Forelimb muscle (tissue), 1 donor: ENCODE measurements around the gene MCTP1. TPM values are rescaled to one million over a fixed set of nuclear protein-coding genes. Genes with fewer than 3 reads are reported as not detected.
A peak's percentile ranks its signal among the peaks of the same experiment; 100 is the strongest.

Experiments
- DNase-seq: peaks from one replicate; pipeline ENCODE4 v3.0.0-alpha.2; 2013; ENCODE audit warnings: low read depth
- polyA plus RNA-seq: library from polyadenylated mRNA; unstranded; fragments of 120-200 nt; gene quantifications from one replicate; pipeline ENCODE4 v1.2.1, GENCODE V29; 2013; ENCODE audit not compliant: insufficient read length

MCTP1 gene
- 7.2 TPM for polyA plus RNA-seq

- DNase-seq: no peak
Measured at GRCh38 chr5:95284572-95285408, at the start of gene MCTP1. MCTP1 (minus strand) TSS chr5:95285094.

GRCh38 chr5:95332158-95332557 is 47.3 kb upstream of the MCTP1 start:
- DNase-seq: no peak

DNA sequence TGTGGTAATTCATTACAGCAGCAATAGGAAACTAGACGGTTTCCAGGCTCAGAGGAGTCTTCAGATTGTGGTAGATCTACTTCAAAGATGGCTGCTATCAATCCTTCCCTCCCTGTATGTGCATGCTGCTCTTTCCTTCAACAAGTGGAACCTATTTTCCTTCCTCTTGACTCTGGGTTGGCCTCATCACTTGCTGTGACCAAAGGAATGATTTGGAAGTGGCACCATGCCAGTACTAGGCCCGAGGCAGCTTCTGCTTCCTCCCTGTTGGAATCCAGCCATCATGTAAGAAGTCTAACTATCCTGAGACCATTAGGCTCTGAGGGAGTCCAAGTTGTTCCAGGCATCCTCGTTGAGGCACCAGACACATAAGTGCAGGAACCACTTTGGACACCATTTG is 46.5 kb upstream of the MCTP1 start:
- DNase-seq: no peak

DNA sequence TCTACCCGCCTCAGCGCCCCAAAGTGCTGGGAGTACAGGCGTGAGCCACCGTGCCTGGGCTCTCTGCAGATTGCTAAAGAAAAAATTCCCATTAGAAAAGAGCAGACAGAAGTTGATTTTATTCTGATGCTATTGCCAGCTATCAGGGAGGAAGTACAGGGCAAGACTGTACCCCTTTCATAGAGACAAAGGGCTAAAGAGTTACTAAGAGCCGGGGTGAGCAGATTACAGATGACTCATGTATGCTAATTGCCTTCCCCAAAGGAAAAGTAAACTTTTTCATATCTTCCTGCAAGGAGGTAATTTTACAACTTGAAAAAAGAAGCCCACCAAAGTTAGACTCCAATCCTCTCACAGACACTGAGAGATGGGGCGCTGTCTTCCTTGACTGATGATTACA is 42.3 kb upstream of the MCTP1 start:
- no peak for DNase-seq

- no peak for DNase-seq
Measured at GRCh38 chr5:95317687-95318086, 32.8 kb upstream of the MCTP1 start.

DNA sequence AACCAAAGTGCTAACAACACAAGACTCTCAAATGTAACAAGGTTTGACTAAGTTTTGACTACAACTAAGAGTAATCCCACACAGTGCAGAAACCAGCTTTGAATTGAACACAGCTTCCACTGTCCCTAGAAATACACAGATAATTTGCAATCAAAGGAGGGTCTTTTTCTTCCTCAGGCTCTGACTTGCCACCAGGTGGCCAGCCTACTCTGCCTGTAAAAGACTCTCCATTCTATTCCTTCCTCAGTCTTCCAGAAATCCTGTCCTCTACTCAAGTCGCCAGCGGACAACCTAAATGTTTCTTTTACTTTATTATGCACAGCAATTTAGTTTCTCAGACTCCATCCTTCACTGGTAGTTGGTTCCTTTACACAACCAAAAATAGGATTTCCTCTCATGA is 32.2 kb upstream of the MCTP1 start:
- DNase-seq: no peak

DNA sequence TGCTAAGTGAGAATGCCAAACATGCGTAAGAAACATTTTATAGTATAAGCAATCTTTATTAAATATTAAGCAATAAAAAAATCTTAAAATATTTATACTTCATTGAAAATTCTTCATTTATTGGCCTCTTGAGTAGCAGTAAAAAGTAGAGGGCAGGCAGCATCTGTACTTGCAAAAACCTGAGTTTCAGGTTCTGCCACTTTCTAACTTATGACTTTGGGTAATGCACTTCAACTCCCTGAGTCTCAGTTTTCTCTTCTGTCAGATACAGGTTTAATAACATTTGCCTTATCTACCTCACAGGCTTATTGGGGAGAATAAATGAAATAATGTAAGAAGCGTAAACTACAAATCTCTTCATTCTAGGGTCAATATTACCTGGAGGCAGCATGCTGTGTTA is 19.8 kb upstream of the MCTP1 start:
- DNase-seq: no peak

DNA sequence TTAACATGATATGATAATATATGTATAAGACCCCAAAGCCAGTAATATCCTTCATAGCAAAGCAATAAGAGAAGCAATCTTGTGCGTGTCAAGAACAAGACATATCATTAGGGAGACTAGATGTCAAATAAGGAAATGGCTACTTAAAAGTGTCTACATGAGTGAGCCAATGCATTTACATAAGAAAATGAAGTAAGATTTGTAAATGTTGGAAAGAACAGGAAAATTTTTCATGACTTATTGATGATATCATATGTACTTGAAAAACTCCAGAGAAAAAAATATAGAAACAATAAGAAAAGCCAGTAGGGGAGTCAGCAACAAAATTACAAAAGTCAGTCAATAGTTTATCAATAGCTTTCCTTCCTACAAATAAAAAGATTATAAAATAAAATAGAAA is 13.8 kb upstream of the MCTP1 start:
- no peak for DNase-seq

DNA sequence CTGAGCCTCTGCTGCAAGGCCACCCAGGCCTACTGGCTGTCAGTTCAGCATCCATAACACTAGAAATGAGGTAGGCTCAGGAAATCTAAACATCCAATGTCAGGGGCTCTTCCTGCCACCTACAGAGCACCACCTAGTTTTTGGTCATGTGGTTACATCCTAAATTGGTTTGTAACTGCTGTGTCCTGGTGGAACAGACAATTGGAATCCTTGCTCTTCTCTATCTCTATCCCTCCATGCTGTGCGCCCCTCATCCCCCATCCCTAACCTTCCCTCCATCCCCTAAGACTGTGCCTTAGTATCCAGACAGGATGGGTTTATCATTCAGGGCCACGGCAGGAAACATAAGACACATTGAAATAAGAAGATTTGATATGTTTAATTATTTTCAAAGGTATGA is 11.4 kb upstream of the MCTP1 start:
- DNase-seq: no peak

- DNase-seq: no peak
Measured at GRCh38 chr5:95285409-95285755, 488 bp upstream of the MCTP1 start.

- no peak for DNase-seq
Measured at GRCh38 chr5:95283761-95284571, 928 bp downstream of the MCTP1 start.

GRCh38 chr5:95283022-95283615 is 1.8 kb downstream of the MCTP1 start:
- no peak for DNase-seq

- DNase-seq: no peak
Measured at GRCh38 chr5:95281226-95281625, 3.7 kb downstream of the MCTP1 start.

DNA sequence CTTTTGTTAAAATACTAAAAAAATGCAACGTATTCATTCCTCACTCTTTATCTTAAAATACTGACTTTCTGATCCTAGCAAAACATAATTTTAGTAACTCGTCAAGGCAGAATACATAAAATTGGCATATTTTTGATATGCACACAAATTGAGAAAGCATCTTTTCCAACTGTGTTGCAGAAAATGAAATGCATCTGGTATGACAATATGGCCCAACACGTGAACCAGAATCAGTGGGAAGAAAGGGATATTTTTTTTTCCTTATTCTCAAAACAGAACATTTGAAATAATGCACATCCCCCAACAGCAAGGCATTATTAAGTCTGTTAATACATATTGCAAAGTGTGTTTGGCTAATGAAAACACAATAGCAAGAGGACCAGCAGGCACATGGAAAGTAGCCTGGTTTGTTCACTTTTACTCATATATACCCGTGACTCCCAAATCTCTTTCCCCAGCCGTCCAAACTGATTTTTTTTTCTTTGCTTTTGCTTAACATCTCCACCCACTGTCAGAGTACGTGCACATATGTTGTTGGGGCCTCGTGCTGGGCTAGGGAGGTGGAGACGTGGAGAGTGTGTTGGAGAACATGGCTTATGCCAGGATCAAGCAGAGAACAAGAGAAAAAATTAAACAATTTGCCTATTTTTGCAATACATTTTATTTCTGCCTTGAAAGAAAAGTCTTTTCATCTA is 4.3 kb downstream of the MCTP1 start:
- DNase-seq: no peak

DNA sequence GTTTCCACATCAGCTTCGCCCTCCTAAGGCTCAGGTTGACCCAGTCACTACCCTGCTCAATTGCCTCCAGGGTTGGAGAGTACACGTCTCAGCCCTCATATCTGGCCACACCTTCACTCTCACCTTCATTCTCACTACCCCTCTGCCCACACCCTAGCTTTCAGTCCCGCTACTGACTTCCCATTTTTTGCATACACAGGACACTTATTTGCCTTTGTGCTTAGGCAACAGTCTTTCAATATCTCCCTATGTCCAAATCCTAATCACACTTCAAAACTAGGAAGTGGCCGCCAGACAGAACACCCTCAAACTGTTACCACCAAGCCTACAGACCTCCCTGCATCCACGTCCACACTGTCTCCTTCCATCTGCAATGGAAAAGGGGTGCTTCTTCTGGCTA is 10.9 kb downstream of the MCTP1 start:
- DNase-seq: no peak

DNA sequence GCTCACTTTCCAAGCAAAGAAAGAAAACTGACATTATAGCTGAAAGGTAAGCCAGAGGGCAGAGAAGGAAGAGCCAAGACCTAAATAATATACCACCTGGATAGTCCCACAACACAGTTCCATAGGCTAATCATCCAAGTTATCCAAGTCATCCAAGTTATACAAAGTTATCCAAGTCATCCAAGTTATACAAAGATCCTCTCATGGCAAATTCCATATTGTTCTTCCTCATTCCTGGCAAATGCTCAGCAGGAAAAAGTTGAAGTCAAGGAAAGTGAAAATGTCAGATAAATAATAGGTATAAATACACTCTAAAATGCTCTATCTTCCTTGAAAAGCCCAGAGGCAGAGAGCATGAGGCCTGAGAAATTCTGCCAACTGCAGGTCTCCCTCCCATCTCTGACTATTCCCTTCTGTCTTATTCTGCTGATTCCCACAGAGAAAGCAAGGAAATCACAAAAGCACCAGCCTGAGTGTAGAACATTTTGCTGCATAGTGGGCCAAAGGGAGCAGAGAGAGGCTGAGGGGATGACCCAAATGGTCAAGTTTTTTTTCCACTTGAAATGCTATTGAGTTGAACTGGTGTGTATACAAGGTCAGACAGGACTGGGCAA is 12.5 kb downstream of the MCTP1 start:
- DNase-seq: no peak

GRCh38 chr5:95262933-95263660 is 21.8 kb downstream of the MCTP1 start:
- no peak for DNase-seq

DNA sequence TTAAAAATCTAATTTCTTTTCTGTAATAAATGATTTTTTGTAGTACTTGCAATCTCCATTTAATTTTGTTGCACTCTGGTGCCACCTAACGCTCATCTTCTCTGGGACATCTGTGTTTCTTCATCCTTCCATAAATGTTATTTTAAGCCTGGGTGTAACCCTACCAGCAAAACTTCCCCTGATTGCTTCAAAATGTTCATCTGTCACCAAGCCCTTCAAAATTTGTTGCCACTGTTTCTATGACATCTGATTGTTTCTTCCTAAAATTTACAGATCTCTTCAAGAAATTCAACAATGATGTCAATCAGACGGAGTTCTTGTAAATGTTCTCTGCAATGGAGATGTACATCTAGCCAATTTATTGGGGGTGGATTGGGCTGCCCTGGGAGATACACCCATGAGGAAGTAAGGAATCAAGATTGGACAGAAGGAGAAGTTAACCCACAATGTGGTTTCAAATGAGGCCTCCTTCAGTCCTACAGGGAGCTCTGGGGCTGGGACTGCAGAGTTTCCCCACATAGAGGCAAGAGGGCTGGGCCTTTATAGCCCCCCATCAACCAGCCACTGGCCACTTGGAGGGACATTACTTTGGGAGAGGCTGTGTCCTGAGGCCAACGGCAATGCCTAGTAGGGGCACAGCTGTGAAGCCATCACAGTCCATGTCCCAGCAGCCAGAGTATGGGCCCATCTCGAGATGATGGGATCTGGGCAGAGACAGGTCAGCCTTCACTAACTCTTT is 23.3 kb downstream of the MCTP1 start:
- no peak for DNase-seq

DNA sequence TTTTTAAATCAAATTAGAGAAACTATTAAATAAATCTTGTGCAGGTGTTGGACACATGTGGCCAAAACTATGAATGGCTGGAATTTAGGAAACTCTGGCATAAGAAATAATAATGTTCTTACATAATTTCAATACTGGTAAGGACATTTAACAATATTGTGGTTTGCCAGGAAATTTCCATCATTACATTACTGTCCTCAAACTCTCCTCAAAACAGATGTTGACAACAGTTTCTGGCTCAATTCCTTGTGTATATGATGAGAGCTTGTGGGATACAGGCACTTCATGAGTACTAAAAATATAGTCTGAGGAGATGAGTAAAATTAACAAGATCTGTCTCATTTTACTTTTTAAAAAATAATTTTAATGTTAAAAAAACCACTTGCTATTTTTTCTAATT is 27.9 kb downstream of the MCTP1 start:
- DNase-seq: peak; percentile 40

DNA sequence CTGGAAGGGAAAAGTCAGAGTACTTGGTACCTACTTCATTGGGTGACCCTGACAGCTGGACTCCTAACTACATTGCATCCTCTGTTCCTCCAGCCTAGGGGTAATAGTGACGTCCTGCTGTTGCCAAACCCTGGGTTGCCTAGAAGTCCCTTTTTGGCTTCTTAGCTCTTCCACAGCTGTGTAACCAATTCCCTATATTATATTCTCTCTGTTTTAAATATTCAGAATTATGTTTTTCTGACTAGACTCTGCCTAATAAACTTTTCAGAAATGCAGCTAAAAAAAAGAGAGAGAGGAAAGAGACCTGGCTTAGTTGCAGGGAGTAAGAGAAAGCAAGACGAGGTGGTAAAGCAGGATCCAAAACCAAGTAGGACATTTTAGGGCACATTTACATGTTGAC is 28.4 kb downstream of the MCTP1 start:
- DNase-seq: no peak
